Measurements from ENCODE around the gene KCNJ16.
"Not testable (repeated sequence)": the region's sequence is repeated elsewhere in the genome, so short reads cannot be mapped to it uniquely, and the experiment has no call there.

KCNJ16 gene

DNA sequence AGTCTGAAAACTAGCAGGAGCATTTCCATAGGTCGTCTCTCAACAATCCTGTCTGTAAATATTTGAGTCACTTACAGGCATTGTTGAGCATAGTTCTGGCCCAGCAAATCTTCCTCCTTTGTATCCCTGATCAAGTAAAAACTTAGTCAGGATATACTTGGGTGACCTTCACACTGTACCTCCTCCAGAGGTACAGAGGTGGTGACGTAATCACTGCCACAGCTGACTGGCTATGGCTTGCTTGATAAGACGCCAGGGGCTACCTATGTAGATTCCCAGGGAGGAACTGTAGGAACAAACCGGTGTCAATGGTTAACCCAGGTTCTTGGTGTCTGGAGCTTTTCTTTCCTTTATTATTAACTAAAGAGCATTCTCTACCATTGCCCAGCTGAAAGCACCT lies at the start of gene KCNJ16:
Gene KCNJ16 (plus strand): TSS at position 270 of the 400 bp plus-strand sequence. CDS start 56,863 bp downstream, outside the sequence.
- no peak for DNase-seq

DNA sequence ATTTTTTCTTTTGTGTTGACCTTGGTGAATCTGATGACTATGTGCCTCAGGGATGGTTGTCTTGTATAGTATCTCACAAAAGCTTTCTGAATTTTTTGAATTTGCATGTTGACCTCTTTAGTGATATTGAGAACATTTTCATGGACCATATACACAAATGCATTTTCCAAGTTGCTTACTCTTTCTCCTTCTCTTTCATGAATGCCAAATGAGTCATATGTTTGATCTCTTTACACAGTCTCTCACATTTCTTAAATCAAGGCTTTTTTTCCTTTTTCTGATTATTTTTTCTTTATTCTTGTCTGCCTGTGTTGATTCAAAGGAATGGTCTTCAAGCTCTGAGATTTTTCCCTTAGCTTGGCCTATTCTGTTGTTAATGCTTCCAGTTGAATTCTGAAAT lies 46.6 kb upstream of the KCNJ16 start:
- peak; percentile 5 for DNase-seq

GRCh38 chr17:70028978-70029767 lies 45.9 kb upstream of the KCNJ16 start:
- no peak for DNase-seq

GRCh38 chr17:70030371-70030770 lies 44.7 kb upstream of the KCNJ16 start:
- DNase-seq = no peak

DNA sequence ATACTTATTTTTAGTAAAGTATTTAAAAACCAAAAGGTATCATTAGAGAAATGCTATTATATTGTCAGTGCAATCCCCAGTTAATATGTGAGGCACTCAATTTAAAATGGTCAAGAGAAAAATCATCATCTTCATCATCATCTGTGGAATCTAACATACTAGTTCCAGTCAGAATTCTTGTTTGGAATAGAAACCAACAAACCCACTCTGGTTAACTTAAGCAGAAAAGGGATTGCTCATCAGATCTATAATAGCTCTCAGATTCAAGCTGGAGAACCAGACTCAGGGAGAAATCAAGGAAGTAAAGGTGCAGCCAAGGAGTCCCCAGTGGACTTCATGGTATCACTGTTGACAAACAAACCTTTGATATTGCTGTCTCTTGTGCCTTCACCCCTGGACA lies 43.7 kb upstream of the KCNJ16 start:
- no peak for DNase-seq

- DNase-seq = no peak
These were observed 41.9 kb upstream of the KCNJ16 start for GRCh38 chr17:70033165-70033564.

DNA sequence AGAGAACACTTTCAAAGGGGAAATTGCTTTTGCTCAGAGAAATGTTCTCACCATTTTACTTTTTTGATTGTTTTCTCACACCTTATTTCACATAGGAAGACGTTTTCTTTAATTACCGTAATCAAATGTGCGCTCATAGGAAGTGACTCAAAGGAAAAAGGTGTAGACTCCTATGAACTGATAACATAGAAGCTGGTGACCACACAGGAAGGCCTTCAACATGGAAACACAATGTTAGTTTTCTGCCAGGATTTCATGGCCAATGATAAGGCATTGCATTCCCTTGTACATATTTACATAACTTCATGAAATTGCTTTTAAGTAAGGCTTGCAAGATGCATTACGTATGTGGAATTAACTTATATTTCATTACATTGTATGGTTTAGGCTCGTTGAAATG lies 40.9 kb upstream of the KCNJ16 start:
- no peak for DNase-seq

GRCh38 chr17:70037498-70037897 lies 37.5 kb upstream of the KCNJ16 start:
- DNase-seq = no peak

DNA sequence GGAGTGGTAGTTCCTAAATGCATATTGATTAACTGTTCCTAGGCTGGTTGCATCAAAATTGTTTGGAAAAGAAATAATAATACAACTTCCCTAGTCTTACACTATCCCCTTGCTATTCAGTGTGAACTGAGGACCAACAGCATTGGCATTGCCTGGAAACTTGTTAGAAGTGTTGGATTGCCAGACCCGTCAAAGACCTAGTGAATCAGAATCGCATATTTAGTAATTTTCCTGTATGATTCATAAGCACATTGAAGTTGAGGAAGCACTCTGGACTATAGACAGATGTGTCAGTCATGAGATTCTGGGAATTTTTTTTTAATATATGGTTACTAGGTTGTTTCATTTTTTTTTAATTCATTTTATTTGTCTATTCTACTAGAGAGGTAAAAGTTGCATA lies 34.7 kb upstream of the KCNJ16 start:
- DNase-seq = peak; percentile 87

- DNase-seq = peak; percentile 37
These were observed 34.0 kb upstream of the KCNJ16 start for GRCh38 chr17:70041061-70041460.

- no peak for DNase-seq
These were observed 33.5 kb upstream of the KCNJ16 start for GRCh38 chr17:70041540-70041939.

- not testable (repeated sequence) for DNase-seq
These were observed 29.2 kb upstream of the KCNJ16 start for GRCh38 chr17:70045780-70046179.

DNA sequence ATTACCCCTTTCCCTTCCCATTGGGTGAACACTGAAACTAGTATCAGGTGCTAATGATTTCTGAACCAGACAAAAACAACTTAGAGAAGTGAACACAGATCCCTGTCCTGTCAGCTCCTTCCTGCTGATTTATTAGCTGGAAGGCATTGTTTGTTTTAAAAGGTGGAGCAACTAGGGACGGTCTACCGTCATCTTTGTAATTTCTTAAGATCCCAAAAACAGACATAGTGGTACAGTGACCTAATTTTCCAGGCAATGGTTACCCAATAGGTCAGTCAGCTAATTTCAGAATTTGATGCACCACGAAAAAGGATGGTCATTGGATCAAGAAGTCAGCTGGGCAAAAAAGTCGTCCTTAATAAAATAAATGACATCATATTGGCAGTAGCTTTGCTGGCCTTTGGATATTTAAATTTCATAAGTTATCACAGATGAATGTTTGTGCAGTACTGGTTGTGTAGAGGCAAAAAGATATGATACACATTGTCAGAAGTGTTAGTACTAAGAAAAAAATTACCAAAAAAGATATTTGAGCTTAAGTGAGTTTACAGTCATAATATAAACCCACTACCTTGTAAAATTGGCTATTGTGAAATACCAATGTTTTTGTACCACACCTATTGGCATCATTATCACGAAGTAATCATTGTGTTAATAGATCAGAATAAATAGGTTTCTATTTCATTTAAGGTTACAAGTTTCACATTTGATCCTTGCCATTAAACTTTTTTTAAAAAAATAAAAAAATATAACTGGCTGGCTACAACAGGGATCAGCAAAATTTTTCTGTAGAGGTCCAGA lies 27.2 kb upstream of the KCNJ16 start:
- no peak for DNase-seq

DNA sequence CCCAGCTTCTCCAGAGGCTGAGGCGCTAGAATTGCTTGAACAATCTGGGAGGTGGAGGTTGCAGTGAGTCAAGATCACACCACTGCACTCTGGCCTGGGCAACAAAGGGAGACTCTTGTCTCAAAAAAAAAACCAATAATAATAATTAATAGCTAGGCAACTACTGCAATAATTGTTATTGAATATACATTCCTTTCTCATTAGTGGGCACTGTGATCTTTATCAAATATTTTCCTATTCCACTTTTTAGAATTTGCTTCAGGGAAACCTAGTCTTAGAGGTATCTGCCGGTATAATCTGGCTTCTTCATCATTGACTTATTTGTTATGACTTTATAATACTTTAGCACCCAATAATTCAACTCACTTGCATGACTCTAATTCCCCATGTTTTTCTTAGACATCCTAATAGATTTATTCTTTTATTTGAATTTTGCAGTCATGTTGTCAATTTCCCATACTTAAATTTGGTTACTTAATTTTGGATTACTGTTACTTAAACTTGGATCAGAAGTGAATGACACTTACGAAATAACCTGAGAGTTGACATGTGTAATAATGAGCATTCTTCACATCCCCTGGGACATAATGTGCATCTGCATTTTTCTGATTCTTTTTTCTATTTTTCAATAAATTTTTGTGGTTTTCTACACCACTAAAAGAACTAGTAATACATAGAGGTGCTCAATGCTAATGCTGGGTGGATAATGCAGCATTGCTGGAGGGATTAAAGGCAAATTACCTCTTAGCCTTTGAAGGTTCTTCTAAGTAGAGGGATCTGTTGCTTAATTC lies 25.0 kb upstream of the KCNJ16 start:
- DNase-seq = no peak

DNA sequence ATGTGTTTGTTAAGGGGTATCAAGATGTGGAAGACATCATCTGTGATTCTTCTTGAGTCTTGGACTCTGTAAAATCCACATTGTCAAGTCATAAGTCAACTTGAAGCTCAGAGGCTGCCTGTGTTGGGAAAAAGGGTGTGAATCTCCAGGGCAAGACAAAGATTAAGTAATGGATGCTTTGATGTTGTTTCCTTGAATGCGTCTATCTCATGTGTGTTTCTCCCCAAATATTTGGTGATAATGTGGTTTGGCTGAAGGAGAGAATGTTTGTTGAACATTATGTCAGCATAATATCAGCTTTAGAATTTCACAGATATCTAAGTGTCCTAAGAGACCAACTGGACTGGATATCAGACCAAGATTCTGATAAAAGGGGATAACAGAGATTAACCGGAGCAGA lies 24.1 kb upstream of the KCNJ16 start:
- no peak for DNase-seq

GRCh38 chr17:70053241-70054234 lies 21.5 kb upstream of the KCNJ16 start:
- no peak for DNase-seq

DNA sequence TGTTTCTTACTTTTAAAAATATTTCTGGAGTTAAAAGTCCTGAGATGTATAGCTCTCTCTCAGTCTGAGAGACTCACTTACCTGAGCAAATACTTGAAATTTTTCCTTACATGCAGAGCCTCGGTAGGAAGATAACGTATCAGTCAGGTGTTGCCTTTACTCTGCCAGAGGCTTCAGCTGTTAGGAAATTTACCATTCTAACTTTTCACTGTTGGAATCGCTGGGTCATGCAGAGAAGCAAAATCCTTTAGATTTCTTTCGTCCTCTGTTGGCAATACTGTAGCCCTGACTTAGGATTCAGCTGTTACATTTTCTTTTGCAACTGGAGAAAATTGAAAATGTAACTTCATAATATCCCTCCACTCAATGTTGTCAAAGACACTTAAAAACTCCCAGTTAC lies 20.0 kb upstream of the KCNJ16 start:
- DNase-seq = no peak

GRCh38 chr17:70059071-70059470 lies 16.0 kb upstream of the KCNJ16 start:
- DNase-seq = no peak

GRCh38 chr17:70059649-70060048 lies 15.4 kb upstream of the KCNJ16 start:
- no peak for DNase-seq

DNA sequence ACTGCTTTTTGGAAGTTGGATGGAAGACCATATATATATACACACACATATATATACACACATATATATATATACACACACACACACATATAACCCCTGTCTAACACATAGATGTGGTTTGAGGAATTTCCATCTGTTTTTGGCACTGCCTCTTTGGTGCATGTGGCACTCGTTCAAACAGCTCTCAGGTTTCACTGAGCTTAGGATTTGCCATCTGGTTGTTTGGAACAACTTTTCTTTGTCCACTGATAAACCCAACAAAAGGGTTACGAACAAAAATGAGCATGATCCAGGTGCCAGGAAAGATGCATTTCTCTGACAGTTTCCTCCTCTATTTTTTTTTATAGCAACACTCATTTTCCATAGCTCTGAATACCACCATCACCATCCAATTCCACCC lies 14.6 kb upstream of the KCNJ16 start:
- no peak for DNase-seq

DNA sequence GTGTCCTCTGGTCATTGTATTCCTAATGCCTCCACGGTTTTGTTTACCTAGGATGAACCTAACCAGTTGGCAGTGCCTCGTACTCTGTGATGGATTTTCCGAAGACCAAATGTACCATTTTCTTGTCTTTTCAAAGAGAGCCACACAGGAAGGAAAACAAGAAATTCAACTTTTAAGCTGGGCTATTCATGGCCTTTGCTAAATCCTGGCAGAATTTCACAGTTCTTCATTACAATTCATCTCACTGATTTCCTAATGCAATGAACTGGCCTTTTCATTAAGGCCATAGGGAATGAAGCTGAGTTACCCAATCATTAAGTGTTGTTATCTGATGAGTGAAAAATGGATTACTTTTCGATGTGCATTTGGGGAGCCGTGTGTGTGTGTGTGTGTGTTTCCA lies 7.9 kb upstream of the KCNJ16 start:
- no peak for DNase-seq
